Measurements from ENCODE around the gene NDUFV1.
"Not testable (repeated sequence)": the region's sequence is repeated elsewhere in the genome, so short reads cannot be mapped to it uniquely, and the experiment has no call there.

The NDUFV1 gene

GRCh38 chr11:67606492-67607295 lies at the start of gene NDUFV1:
NDUFV1 (plus strand) TSS chr11:67606936; CDS start chr11:67607005, 69 bp downstream.
- DNase-seq (ENCODE audit: low read depth in 2 of 2, low spot score in 1 of 2) = peak; percentile 91 to 93

GRCh38 chr11:67558084-67558772 lies 48.5 kb upstream of the NDUFV1 start:
- DNase-seq (ENCODE audit: low read depth in 2 of 2, low spot score in 1 of 2) = no peak

- DNase-seq (ENCODE audit: low read depth in 2 of 2, low spot score in 1 of 2) = no peak
Measured at GRCh38 chr11:67561971-67562619, 44.6 kb upstream of the NDUFV1 start.

- DNase-seq (ENCODE audit: low read depth in 2 of 2, low spot score in 1 of 2) = no peak
Measured at GRCh38 chr11:67562963-67563704, 43.6 kb upstream of the NDUFV1 start.

- DNase-seq (ENCODE audit: low read depth in 2 of 2, low spot score in 1 of 2) = not testable (repeated sequence)
Measured at GRCh38 chr11:67563705-67564114, 43.0 kb upstream of the NDUFV1 start.

- DNase-seq (ENCODE audit: low read depth in 2 of 2, low spot score in 1 of 2) = no peak
Measured at GRCh38 chr11:67564230-67564629, 42.5 kb upstream of the NDUFV1 start.

- no peak for DNase-seq (ENCODE audit: low read depth in 2 of 2, low spot score in 1 of 2)
Measured at GRCh38 chr11:67571443-67571842, 35.3 kb upstream of the NDUFV1 start.

GRCh38 chr11:67572305-67572704 lies 34.4 kb upstream of the NDUFV1 start:
- no peak for DNase-seq (ENCODE audit: low read depth in 2 of 2, low spot score in 1 of 2)

- no peak for DNase-seq (ENCODE audit: low read depth in 2 of 2, low spot score in 1 of 2)
Measured at GRCh38 chr11:67572747-67573419, 33.9 kb upstream of the NDUFV1 start.

GRCh38 chr11:67574938-67575337 lies 31.8 kb upstream of the NDUFV1 start:
- DNase-seq (ENCODE audit: low read depth in 2 of 2, low spot score in 1 of 2) = no peak

- no peak for DNase-seq (ENCODE audit: low read depth in 2 of 2, low spot score in 1 of 2)
Measured at GRCh38 chr11:67576735-67577475, 29.8 kb upstream of the NDUFV1 start.

GRCh38 chr11:67577951-67578350 lies 28.8 kb upstream of the NDUFV1 start:
- DNase-seq (ENCODE audit: low read depth in 2 of 2, low spot score in 1 of 2) = no peak

- no peak for DNase-seq (ENCODE audit: low read depth in 2 of 2, low spot score in 1 of 2)
Measured at GRCh38 chr11:67581469-67581868, 25.3 kb upstream of the NDUFV1 start.

- no peak for DNase-seq (ENCODE audit: low read depth in 2 of 2, low spot score in 1 of 2)
Measured at GRCh38 chr11:67582011-67582410, 24.7 kb upstream of the NDUFV1 start.

GRCh38 chr11:67583247-67584204 lies 23.2 kb upstream of the NDUFV1 start, which contains the start of gene GSTP1:
GSTP1 (plus strand) TSS chr11:67583812; CDS start chr11:67583844, 32 bp downstream.
- DNase-seq (ENCODE audit: low read depth in 2 of 2, low spot score in 1 of 2) = peak; percentile 51 to 69

- no peak for DNase-seq (ENCODE audit: low read depth in 2 of 2, low spot score in 1 of 2)
Measured at GRCh38 chr11:67584205-67584880, 22.4 kb upstream of the NDUFV1 start.

GRCh38 chr11:67584881-67585873 lies 21.6 kb upstream of the NDUFV1 start:
- no peak for DNase-seq (ENCODE audit: low read depth in 2 of 2, low spot score in 1 of 2)

All from stimulated activated CD8-positive, alpha-beta memory T cell treated with anti-CD3 and anti-CD28 coated beads, Interleukin-4, amount 100 ng/mL, for 4 hours (primary cell).